ENCODE results near the gene HTRA3. TPM values are rescaled to one million over a fixed set of nuclear protein-coding genes. Genes with fewer than 3 reads are reported as not detected.

HTRA3 gene
- polyA plus RNA-seq, 1 experiment, result 16.3 TPM

DNA sequence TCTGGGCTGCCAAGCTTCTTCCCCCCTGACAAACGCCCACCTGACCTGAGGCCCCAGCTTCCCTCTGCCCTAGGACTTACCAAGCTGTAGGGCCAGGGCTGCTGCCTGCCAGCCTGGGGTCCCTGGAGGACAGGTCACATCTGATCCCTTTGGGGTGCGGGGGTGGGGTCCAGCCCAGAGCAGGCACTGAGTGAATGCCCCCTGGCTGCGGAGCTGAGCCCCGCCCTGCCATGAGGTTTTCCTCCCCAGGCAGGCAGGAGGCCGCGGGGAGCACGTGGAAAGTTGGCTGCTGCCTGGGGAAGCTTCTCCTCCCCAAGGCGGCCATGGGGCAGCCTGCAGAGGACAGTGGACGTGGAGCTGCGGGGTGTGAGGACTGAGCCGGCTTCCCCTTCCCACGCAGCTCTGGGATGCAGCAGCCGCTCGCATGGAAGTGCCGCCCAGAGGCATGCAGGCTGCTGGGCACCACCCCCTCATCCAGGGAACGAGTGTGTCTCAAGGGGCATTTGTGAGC is 37.0 kb downstream of the HTRA3 start:
- ChIA-PET CTCF (interaction anchor here (2.8 kb wide), 1 partner anchor 130 kb away, joined by 7 read pairs; no protein-coding TSS in a partner anchor), POLR2A (no interaction called here)
- no peaks in the 10 kb centered on the region; the same call in 1 of the 2 replicates for H3K9me3 ChIP-seq (ENCODE audit: control insufficient read depth, insufficient read depth, low read length)
- H3K27me3 ChIP-seq (ENCODE audit: control insufficient read depth, insufficient read depth, low read length), result no peaks in the 10 kb centered on the region
- H3K4me3 ChIP-seq (ENCODE audit: low read depth, low read length), result no peak overlapping the region
- TF ChIP-seq, protein P1, sequence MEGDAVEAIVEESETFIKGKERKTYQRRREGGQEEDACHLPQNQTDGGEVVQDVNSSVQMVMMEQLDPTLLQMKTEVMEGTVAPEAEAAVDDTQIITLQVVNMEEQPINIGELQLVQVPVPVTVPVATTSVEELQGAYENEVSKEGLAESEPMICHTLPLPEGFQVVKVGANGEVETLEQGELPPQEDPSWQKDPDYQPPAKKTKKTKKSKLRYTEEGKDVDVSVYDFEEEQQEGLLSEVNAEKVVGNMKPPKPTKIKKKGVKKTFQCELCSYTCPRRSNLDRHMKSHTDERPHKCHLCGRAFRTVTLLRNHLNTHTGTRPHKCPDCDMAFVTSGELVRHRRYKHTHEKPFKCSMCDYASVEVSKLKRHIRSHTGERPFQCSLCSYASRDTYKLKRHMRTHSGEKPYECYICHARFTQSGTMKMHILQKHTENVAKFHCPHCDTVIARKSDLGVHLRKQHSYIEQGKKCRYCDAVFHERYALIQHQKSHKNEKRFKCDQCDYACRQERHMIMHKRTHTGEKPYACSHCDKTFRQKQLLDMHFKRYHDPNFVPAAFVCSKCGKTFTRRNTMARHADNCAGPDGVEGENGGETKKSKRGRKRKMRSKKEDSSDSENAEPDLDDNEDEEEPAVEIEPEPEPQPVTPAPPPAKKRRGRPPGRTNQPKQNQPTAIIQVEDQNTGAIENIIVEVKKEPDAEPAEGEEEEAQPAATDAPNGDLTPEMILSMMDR (IDR thresholded peaks at IDR 0.05; ENCODE audit: low read depth, low read length), result no peak
- no peak overlapping the region for H3K27ac ChIP-seq (ENCODE audit: low read depth, low read length)
- no peak for DNase-seq (ENCODE audit: low read depth, low spot score)

DNA sequence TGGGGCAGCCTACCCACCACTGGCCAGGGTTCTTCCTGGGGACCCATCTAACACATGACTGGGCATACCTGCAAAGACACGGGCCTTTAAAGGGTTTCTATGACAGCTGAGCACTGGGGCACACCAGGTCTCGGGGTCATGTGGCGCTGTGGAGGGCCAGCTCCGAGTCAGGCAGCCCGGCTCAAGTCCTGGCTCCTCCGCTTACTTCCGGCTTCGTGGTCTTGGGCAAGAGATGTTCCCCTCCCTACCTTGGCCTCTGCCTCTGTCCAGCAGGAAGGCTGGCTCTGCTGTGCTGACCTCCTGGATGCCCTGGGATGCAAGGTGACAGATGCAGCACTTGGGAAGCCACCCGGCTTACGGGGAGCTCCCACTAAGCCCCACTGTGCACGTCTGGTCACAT is 37.6 kb downstream of the HTRA3 start:
- H3K9me3 ChIP-seq (ENCODE audit: control insufficient read depth, insufficient read depth, low read length), result no peaks in the 10 kb centered on the region; the same call in 1 of the 2 replicates
- H3K27me3 ChIP-seq (ENCODE audit: control insufficient read depth, insufficient read depth, low read length), result no peaks in the 10 kb centered on the region
- no peak for DNase-seq (ENCODE audit: low read depth, low spot score)
- H3K4me3 ChIP-seq (ENCODE audit: low read depth, low read length), result no peak overlapping the region
- ChIA-PET POLR2A (interaction anchor here (0.6 to 1.2 kb wide), 2 partner anchors 33 to 87 kb away, joined by 3 to 4 read pairs; no protein-coding TSS in a partner anchor), CTCF (interaction anchor here (2.8 kb wide), 1 partner anchor 130 kb away, joined by 7 read pairs; no protein-coding TSS in a partner anchor)
- no peak overlapping the region for H3K27ac ChIP-seq (ENCODE audit: low read depth, low read length)
- TF ChIP-seq, protein P1 (IDR thresholded peaks at IDR 0.05; ENCODE audit: low read depth, low read length), result no peak

DNA sequence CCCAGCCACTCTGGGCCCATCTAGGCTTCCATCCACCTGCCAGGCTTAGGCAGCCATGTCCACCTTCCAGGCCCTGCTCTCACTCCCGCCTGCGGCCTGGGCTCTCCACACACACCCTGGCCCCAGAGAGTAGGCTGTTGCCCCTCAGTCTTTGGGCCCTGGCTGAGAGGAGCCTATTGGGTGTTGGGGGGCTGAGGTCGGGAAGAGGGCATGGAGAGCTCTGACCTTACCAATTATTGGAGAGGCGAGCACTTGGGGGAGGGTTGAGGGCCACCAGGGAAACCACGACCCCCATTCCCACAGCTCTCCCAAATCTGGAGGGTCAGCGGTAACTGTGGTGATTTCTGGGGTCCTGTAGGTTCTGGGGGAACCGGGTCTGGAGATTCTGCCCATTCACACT is 38.2 kb downstream of the HTRA3 start:
- ChIA-PET CTCF (interaction anchor here (2.8 kb wide), 1 partner anchor 131 kb away, joined by 7 read pairs; no protein-coding TSS in a partner anchor), POLR2A (interaction anchor here (0.6 to 1.2 kb wide), 2 partner anchors 33 to 86 kb away, joined by 3 to 4 read pairs; no protein-coding TSS in a partner anchor)
- Histone ChIP-seq H3K27ac (ENCODE audit: low read depth, low read length) (no peak overlapping the region), H3K9me3 (ENCODE audit: control insufficient read depth, insufficient read depth, low read length) (no peaks in the 10 kb centered on the region; the same call in 1 of the 2 replicates), H3K27me3 (ENCODE audit: control insufficient read depth, insufficient read depth, low read length) (no peaks in the 10 kb centered on the region), H3K4me3 (ENCODE audit: low read depth, low read length) (no peak overlapping the region)
- TF ChIP-seq, protein P1 (IDR thresholded peaks at IDR 0.05; ENCODE audit: low read depth, low read length), result no peak
- DNase-seq (ENCODE audit: low read depth, low spot score), result no peak

DNA sequence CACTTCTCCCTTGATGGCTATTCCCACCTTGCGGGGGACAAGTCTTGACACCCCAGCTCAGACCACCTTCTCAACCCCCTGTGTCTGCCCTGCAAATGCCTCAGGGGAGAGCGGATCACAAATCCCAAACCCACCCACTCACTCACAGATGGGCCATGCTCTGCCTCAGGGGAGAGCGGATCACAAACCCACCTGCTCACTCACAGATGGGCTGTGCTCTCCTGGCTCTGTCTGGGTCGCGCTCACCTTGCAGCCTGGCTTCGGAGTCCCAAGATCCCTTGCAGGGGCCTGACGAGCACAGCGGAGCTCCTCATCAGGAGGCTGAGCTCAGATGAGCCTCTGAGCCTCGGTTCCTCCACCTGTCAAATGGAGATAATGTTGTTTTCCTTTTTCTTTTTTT is 38.6 kb downstream of the HTRA3 start:
- H3K9me3 ChIP-seq (ENCODE audit: control insufficient read depth, insufficient read depth, low read length), result no peaks in the 10 kb centered on the region; the same call in 1 of the 2 replicates
- H3K27ac ChIP-seq (ENCODE audit: low read depth, low read length), result no peak overlapping the region
- TF ChIP-seq, protein P1 (IDR thresholded peaks at IDR 0.05; ENCODE audit: low read depth, low read length), result no peak
- ChIA-PET POLR2A (interaction anchor here (1.2 kb wide), 1 partner anchor 34 kb away, joined by 3 read pairs; no protein-coding TSS in a partner anchor), CTCF (interaction anchor here (2.8 kb wide), 1 partner anchor 131 kb away, joined by 7 read pairs; no protein-coding TSS in a partner anchor)
- no peak overlapping the region for H3K4me3 ChIP-seq (ENCODE audit: low read depth, low read length)
- H3K27me3 ChIP-seq (ENCODE audit: control insufficient read depth, insufficient read depth, low read length), result no peaks in the 10 kb centered on the region
- DNase-seq (ENCODE audit: low read depth, low spot score), result no peak
